ENCODE data around the gene MAN2B2. TPM values are rescaled to one million over a fixed set of nuclear protein-coding genes. Genes with fewer than 3 reads are reported as not detected.

The MAN2B2 gene
- total RNA-seq, 2 experiments from 2014 or later: 13.7 to 19.4 TPM

DNA sequence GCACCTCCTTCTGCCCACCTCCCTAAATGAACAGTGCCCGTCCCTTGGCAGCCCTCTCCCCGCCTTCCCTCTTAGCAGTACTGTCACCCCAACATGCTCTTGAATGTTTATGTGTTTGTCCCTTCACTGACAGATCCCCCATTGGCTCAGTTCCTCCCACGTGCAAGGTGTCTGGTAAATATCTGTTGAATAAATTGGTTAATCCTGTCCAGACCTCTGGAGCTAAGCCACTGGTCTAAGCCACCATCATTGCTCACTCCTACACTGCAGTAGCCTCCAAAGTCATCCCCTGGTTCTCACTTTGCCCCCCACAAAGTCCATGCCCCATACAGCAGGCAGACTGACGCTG lies 26.1 kb upstream of the MAN2B2 start:
- Histone ChIP-seq H3K9me3 (ENCODE audit: low read length) (no peaks in the 10 kb centered on the region), H3K79me2 (ENCODE audit: insufficient read depth, low read depth, low read length) (no peaks in the 10 kb centered on the region), H2AFZ (ENCODE audit: low read length) (no peak overlapping the region), H3K4me2 (ENCODE audit: low read length) (no peak overlapping the region), H3K4me3 (ENCODE audit: low read depth, low read length, poor library complexity, severe bottlenecking) (no peak overlapping the region), H3K36me3 (ENCODE audit: insufficient read depth, low read length) (no peaks in the 10 kb centered on the region), H3K4me1 (ENCODE audit: insufficient read depth, low read length, poor library complexity, severe bottlenecking) (no peaks in the 10 kb centered on the region), H3K9me2 (ENCODE audit: insufficient read depth, low read length) (no peaks in the 10 kb centered on the region), H4K20me1 (ENCODE audit: insufficient read depth, low read length) (no peaks in the 10 kb centered on the region), H3K27ac (ENCODE audit: low read depth, low read length, poor library complexity, severe bottlenecking) (no peak overlapping the region)
- no peak for TF ChIP-seq EZH2phosphoT487 (IDR thresholded peaks at IDR 0.05; ENCODE audit: borderline replicate concordance, low read depth, low read length)
- TF ChIP-seq, protein P1, sequence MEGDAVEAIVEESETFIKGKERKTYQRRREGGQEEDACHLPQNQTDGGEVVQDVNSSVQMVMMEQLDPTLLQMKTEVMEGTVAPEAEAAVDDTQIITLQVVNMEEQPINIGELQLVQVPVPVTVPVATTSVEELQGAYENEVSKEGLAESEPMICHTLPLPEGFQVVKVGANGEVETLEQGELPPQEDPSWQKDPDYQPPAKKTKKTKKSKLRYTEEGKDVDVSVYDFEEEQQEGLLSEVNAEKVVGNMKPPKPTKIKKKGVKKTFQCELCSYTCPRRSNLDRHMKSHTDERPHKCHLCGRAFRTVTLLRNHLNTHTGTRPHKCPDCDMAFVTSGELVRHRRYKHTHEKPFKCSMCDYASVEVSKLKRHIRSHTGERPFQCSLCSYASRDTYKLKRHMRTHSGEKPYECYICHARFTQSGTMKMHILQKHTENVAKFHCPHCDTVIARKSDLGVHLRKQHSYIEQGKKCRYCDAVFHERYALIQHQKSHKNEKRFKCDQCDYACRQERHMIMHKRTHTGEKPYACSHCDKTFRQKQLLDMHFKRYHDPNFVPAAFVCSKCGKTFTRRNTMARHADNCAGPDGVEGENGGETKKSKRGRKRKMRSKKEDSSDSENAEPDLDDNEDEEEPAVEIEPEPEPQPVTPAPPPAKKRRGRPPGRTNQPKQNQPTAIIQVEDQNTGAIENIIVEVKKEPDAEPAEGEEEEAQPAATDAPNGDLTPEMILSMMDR (conservative IDR thresholded peaks at IDR 0.05; ENCODE audit: low read length): no peak; the same call in 1 of the 2 replicates
- ChIA-PET CTCF (ENCODE audit: unreplicated experiment) (no interaction called here), POLR2A (interaction anchor here (0.6 kb wide), 1 partner anchor 93 kb away, joined by 3 read pairs; no protein-coding TSS in a partner anchor)
- DNase-seq (ENCODE audit: low spot score): no peak
- no TSS peak for BruUV-seq (replicated peaks)
- intact Hi-C loops (cut with micrococcal nuclease; ENCODE audit: unreplicated experiment): loop anchor here (5.0 to 10.0 kb wide), 3 partner anchors 154 to 297 kb away; no protein-coding TSS in a partner anchor

DNA sequence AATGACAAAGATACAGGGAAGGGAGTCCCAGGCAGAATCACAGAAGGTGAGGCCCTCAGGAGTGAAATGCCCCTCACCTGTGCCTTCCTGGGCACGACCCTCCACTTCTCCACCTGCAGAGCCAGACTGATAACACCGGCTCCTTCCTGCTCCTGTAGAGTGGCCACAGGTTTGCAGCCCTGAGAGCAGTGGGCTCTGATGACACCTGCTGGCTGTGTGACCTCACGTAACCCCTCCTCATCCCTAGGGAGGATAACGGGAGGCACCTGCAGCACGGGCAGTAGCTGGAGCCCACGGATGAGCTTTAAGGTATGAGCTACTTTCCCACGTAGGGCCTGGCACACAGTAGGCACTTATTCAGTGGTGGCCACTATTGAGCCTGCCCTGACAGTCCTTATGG lies 25.5 kb upstream of the MAN2B2 start:
- POLR2A ChIA-PET: interaction anchor here (0.6 kb wide), 1 partner anchor 92 kb away, joined by 3 read pairs; no protein-coding TSS in a partner anchor
- Histone ChIP-seq H3K9me2 (ENCODE audit: insufficient read depth, low read length) (no peaks in the 10 kb centered on the region), H3K4me2 (ENCODE audit: low read length) (no peak overlapping the region), H3K4me1 (ENCODE audit: insufficient read depth, low read length, poor library complexity, severe bottlenecking) (no peaks in the 10 kb centered on the region), H3K4me3 (ENCODE audit: low read depth, low read length, poor library complexity, severe bottlenecking) (no peak overlapping the region), H3K27ac (ENCODE audit: low read depth, low read length, poor library complexity, severe bottlenecking) (no peak overlapping the region), H3K79me2 (ENCODE audit: insufficient read depth, low read depth, low read length) (no peaks in the 10 kb centered on the region), H3K9me3 (ENCODE audit: low read length) (no peaks in the 10 kb centered on the region), H3K36me3 (ENCODE audit: insufficient read depth, low read length) (no peaks in the 10 kb centered on the region), H4K20me1 (ENCODE audit: insufficient read depth, low read length) (no peaks in the 10 kb centered on the region), H2AFZ (ENCODE audit: low read length) (no peak overlapping the region)
- CTCF ChIA-PET (ENCODE audit: unreplicated experiment): no interaction called here
- intact Hi-C loops (cut with micrococcal nuclease; ENCODE audit: unreplicated experiment): loop anchor here (5.0 to 10.0 kb wide), 3 partner anchors 155 to 297 kb away; no protein-coding TSS in a partner anchor
- TF ChIP-seq, protein P1 (conservative IDR thresholded peaks at IDR 0.05; ENCODE audit: low read length): no peak
- TF ChIP-seq EZH2phosphoT487 (IDR thresholded peaks at IDR 0.05; ENCODE audit: borderline replicate concordance, low read depth, low read length): no peak
- DNase-seq (ENCODE audit: low spot score): no peak
- BruUV-seq (replicated peaks): no TSS peak

DNA sequence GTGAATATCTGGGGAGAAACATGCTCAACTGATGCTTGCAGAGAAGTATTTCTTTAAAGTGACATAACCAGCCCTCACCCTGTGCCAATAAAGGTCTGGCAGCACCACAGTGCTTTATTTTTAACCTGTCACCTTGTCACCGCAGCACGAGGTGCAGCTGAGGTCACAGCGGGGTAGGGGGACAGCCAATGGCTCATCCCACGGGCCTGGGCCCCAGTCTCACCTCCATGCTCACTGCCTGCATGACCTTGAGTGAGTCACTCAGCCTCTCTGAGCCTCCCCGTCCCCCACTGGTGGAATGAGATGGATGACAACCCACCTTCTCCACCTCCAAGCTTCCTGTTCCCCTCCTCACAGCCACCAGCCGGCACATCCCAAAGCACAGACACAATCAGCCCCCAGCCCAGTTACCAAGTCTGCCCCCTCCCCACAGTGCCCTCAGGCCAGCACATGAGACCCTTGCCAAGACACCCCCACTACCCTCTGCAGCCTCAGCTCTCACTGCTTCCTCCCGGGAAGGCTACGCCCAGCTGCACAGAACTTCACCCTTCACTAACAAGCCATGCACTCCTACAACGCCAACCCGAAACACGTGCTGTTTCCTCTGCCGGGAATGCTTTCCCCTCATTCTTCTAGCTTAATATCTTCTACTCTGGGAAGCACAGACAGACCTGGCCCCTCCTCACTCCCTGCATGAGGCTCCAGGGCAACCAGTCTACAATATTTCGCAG lies 24.9 kb upstream of the MAN2B2 start:
- Histone ChIP-seq H2AFZ (ENCODE audit: low read length) (no peak overlapping the region), H3K27ac (ENCODE audit: low read depth, low read length, poor library complexity, severe bottlenecking) (no peak overlapping the region), H3K4me2 (ENCODE audit: low read length) (no peak overlapping the region), H3K9me2 (ENCODE audit: insufficient read depth, low read length) (no peaks in the 10 kb centered on the region), H3K36me3 (ENCODE audit: insufficient read depth, low read length) (no peaks in the 10 kb centered on the region), H3K4me1 (ENCODE audit: insufficient read depth, low read length, poor library complexity, severe bottlenecking) (no peaks in the 10 kb centered on the region), H3K79me2 (ENCODE audit: insufficient read depth, low read depth, low read length) (no peaks in the 10 kb centered on the region), H3K9me3 (ENCODE audit: low read length) (no peaks in the 10 kb centered on the region), H3K4me3 (ENCODE audit: low read depth, low read length, poor library complexity, severe bottlenecking) (no peak overlapping the region), H4K20me1 (ENCODE audit: insufficient read depth, low read length) (no peaks in the 10 kb centered on the region)
- no TSS peak for BruUV-seq (replicated peaks)
- TF ChIP-seq EZH2phosphoT487 (IDR thresholded peaks at IDR 0.05; ENCODE audit: borderline replicate concordance, low read depth, low read length): no peak
- TF ChIP-seq, protein P1 (conservative IDR thresholded peaks at IDR 0.05; ENCODE audit: low read length): no peak
- intact Hi-C loops (cut with micrococcal nuclease; ENCODE audit: unreplicated experiment): loop anchor here (5.0 to 10.0 kb wide), 3 partner anchors 155 to 298 kb away; no protein-coding TSS in a partner anchor
- DNase-seq (ENCODE audit: low spot score): no peak
- CTCF ChIA-PET (ENCODE audit: unreplicated experiment): no interaction called here
- POLR2A ChIA-PET: interaction anchor here (0.6 kb wide), 1 partner anchor 13 kb away, joined by 3 read pairs; no protein-coding TSS in a partner anchor
